CD4-positive, alpha-beta memory T cell (primary cell): Measurements from ENCODE around the gene CNIH4. TPM values are rescaled to one million over a fixed set of nuclear protein-coding genes. Genes with fewer than 3 reads are reported as not detected.

Experiments used
- CTCF ChIA-PET: fragments of 350-600 bp; sonication (Branson Sonifier 250); formaldehyde crosslinking; loops from one replicate; lab custom pipeline; 2021; ENCODE audit warnings: inconsistent platforms; ENCODE audit not compliant: partially characterized antibody; lab: Charles Lee
- POLR2A ChIA-PET: fragments of 350-600 bp; sonication (Branson Sonifier 250); formaldehyde crosslinking; loops from one replicate; lab custom pipeline; 2021; ENCODE audit not compliant: partially characterized antibody; lab: Charles Lee
- DNase-seq, 5 donors: peaks; one replicate each; pipeline versions ENCODE4 v3.0.0 to v3.0.0-alpha.2; 2020 to 2022; ENCODE audit warnings: mixed read lengths in 1 of 5
- H3K27ac ChIP-seq: one replicate; pipeline ENCODE4 v1.7.0; 2013; ENCODE audit warnings: low read depth, low read length
- H3K27me3 ChIP-seq: 2 replicates; pipeline ENCODE4 v1.7.0; 2013; ENCODE audit warnings: mild to moderate bottlenecking, low read length, moderate library complexity; ENCODE audit not compliant: insufficient read depth
- H3K36me3 ChIP-seq: 2 replicates; pipeline ENCODE4 v1.7.0; 2013; ENCODE audit warnings: mild to moderate bottlenecking, low read length, moderate library complexity; ENCODE audit not compliant: insufficient read depth
- H3K4me1 ChIP-seq: 2 replicates; pipeline ENCODE4 v1.7.0; 2013; ENCODE audit warnings: mild to moderate bottlenecking, low read length, moderate library complexity; ENCODE audit not compliant: insufficient read depth
- H3K4me3 ChIP-seq, 2 donors: one replicate each; pipeline ENCODE4 v1.7.0; 2013; ENCODE audit warnings: low read length in 2 of 2, mild to moderate bottlenecking in 1 of 2
- H3K9me3 ChIP-seq, 2 donors: one replicate each; pipeline ENCODE4 v1.7.0; 2013; ENCODE audit warnings: low read length in 2 of 2, control low read depth in 1 of 2; ENCODE audit not compliant: control insufficient read depth in 1 of 2
- H3K27ac Mint-ChIP-seq, 7 donors: one replicate each; pipeline ENCODE4 v1.8.0; 2020 to 2021; ENCODE audit warnings: mixed read lengths in 7 of 7, mild to moderate bottlenecking in 6 of 7, inconsistent platforms in 3 of 7, moderate library complexity in 3 of 7
- H3K27me3 Mint-ChIP-seq, 2 donors: one replicate each; pipeline ENCODE4 v1.8.0; 2020 to 2021; ENCODE audit warnings: mixed read lengths in 2 of 2
- H3K36me3 Mint-ChIP-seq, 2 donors: one replicate each; pipeline ENCODE4 v1.8.0; 2020 to 2021; ENCODE audit warnings: mixed read lengths in 2 of 2, inconsistent platforms in 1 of 2, mild to moderate bottlenecking in 1 of 2
- H3K4me1 Mint-ChIP-seq, 4 donors: one replicate each; pipeline ENCODE4 v1.8.0; 2020 to 2021; ENCODE audit warnings: mixed read lengths in 4 of 4, mild to moderate bottlenecking in 1 of 4
- H3K4me3 Mint-ChIP-seq, 8 donors: one replicate each; pipeline ENCODE4 v1.8.0; 2020 to 2021; ENCODE audit warnings: mixed read lengths in 8 of 8, mild to moderate bottlenecking in 7 of 8, moderate library complexity in 6 of 8, inconsistent platforms in 3 of 8
- H3K9me3 Mint-ChIP-seq, 8 donors: one replicate each; pipeline ENCODE4 v1.8.0; 2020 to 2021; ENCODE audit warnings: mixed read lengths in 8 of 8, mild to moderate bottlenecking in 5 of 8, inconsistent platforms in 3 of 8, moderate library complexity in 1 of 8
- intact Hi-C: fragments of 100-400 bp; cut with micrococcal nuclease; formaldehyde crosslinking; loops from one replicate; pipeline ENCODE4 v1.15.1; 2023
- polyA plus RNA-seq, 2 donors: library from polyadenylated mRNA; unstranded; fragments of 300-500 nt; fragmentation: Illumina TruSeq; gene quantifications; one replicate each; pipeline ENCODE4 v1.2.3, GENCODE V29; 2021
- total RNA-seq, 2 experiments: library from RNA; stranded (reverse); gene quantifications; one replicate each; pipeline ENCODE4 v1.2.3, GENCODE V29; 2021

Gene CNIH4
- total and polyA plus RNA-seq, 4 experiments from 2014 or later: 45.5 to 75.6 (median 56.8) TPM

DNA sequence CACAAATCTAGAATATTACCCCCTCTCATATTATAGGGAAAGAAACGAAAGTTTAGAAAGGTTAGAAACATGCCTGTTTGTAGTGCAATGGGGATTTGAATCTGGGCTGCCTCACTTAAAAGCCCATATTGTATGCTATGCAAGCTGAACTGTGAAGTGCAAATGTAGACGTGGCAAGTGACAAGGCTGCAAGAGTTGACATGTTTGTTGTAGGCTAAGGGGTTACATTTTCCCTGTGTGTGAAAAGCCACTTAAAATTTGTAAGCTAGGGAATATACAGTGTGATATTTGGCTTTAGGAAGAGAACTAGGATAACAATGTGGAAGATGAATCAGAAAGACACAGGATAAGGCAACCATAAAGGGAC, 48.9 kb downstream of the CNIH4 start:
- Mint-ChIP-seq H3K27ac (peak overlapping the region in 4 of 7 donors; percentile 8 to 78 (median 49)), H3K4me3 (no peak overlapping the region), H3K9me3 (no peaks in the 10 kb centered on the region), H3K4me1 (peaks cover 25 to 51% (median 37%) of the 10 kb centered on the region in 4 donors), H3K36me3 (peaks cover 39 to 75% of the 10 kb centered on the region in 2 donors), H3K27me3 (no peaks in the 10 kb centered on the region)
- intact Hi-C loops: no loop called here
- DNase-seq: no peak
- H3K4me3 ChIP-seq: no peak overlapping the region
- no peak overlapping the region for H3K27ac ChIP-seq
- H3K9me3 ChIP-seq: no peaks in the 10 kb centered on the region
- no peaks in the 10 kb centered on the region for H3K27me3 ChIP-seq
- H3K36me3 ChIP-seq: peaks cover 58% of the 10 kb centered on the region
- POLR2A ChIA-PET: interaction anchor here (1.2 kb wide), 1 partner anchor 22 kb away, joined by 3 read pairs; no protein-coding TSS in a partner anchor
- peaks cover 9% of the 10 kb centered on the region for H3K4me1 ChIP-seq
- CTCF ChIA-PET: no interaction called here

DNA sequence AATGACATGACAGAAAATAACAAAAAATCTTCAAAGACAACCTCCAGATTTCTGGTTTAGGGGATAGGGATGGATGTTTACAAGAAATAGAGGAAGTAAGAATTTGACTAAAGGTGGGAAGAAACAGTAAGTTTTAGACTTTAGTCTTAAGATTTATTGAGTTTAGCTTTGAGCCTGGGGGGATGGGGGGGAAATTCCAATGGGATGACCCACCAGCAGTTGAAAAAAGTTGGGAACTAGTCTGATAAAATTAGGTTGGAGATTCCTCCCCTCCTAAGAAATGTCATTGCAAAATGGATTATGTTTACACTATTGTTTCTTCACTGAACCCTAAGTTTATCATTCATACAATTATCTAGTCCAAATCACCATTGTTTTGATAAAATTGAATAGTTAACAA, 49.5 kb downstream of the CNIH4 start:
- H3K36me3 ChIP-seq: peaks cover 57% of the 10 kb centered on the region
- no peaks in the 10 kb centered on the region for H3K27me3 Mint-ChIP-seq
- H3K9me3 ChIP-seq: no peaks in the 10 kb centered on the region
- H3K27ac Mint-ChIP-seq: peak overlapping the region in 6 of 7 donors; percentile 8 to 90 (median 68)
- peaks cover 9% of the 10 kb centered on the region for H3K4me1 ChIP-seq
- no peak overlapping the region for H3K4me3 Mint-ChIP-seq
- no peak for DNase-seq
- H3K9me3 Mint-ChIP-seq: no peaks in the 10 kb centered on the region
- no peaks in the 10 kb centered on the region for H3K27me3 ChIP-seq
- H3K36me3 Mint-ChIP-seq: peaks cover 34 to 74% of the 10 kb centered on the region in 2 donors
- no peak overlapping the region for H3K27ac ChIP-seq
- ChIA-PET CTCF (interaction anchor here (0.6 kb wide), 1 partner anchor 51 kb away, joined by 3 read pairs; no protein-coding TSS in a partner anchor), POLR2A (interaction anchor here (1.2 kb wide), 1 partner anchor 21 kb away, joined by 3 read pairs; no protein-coding TSS in a partner anchor)
- intact Hi-C loops: no loop called here
- H3K4me1 Mint-ChIP-seq: peaks cover 25 to 46% (median 36%) of the 10 kb centered on the region in 4 donors
- no peak overlapping the region for H3K4me3 ChIP-seq

DNA sequence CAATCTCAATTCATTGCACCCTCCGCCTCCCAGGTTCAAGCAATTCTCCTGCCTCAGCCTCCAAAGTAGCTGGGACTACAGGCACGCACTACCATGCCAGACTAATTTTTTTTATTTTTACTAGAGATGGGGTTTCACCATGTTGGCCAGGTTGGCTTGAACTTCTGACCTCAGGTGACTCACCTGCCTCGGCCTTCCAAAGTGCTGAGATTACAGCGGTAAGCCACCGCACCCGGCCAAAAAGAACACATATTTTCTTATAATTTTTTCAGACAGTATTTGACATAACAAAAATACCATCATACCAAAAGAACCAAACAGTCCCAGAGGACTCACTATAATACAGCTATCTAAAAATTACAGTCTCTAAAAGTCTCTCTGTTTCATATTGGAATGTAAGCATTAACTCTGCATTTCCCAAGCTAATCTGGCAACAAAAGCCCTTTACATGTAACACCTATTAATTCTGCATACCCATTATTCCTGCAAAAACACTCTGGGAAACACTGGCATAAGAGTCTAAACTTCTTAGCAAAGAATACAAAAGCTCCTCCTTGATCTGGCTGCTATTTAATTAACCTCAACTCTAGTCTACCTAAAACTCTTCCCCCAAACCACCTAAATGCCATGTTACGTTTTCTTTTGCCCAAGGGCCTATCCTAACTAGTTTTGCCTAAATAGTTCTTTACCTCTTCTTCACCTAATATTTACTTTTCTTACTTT, 51.1 kb downstream of the CNIH4 start:
- ChIA-PET POLR2A (interaction anchor here (0.8 to 1.2 kb wide), 2 partner anchors 22 to 50 kb away, joined by 3 read pairs; no protein-coding TSS in a partner anchor), CTCF (interaction anchor here (0.6 to 0.8 kb wide), 2 partner anchors 10 to 50 kb away, joined by 3 read pairs; no protein-coding TSS in a partner anchor)
- Histone ChIP-seq H3K4me1 (peaks cover 9% of the 10 kb centered on the region), H3K27me3 (no peaks in the 10 kb centered on the region), H3K4me3 (no peak overlapping the region), H3K9me3 (no peaks in the 10 kb centered on the region), H3K27ac (no peak overlapping the region), H3K36me3 (peaks cover 56% of the 10 kb centered on the region)
- Mint-ChIP-seq H3K4me3 (no peak overlapping the region), H3K9me3 (no peaks in the 10 kb centered on the region), H3K27me3 (no peaks in the 10 kb centered on the region), H3K27ac (peak overlapping the region in 2 of 7 donors; percentile 4 to 33), H3K36me3 (peaks cover 37 to 70% of the 10 kb centered on the region in 2 donors), H3K4me1 (peaks cover 27 to 46% (median 36%) of the 10 kb centered on the region in 4 donors)
- DNase-seq: no peak
- intact Hi-C loops: no loop called here

DNA sequence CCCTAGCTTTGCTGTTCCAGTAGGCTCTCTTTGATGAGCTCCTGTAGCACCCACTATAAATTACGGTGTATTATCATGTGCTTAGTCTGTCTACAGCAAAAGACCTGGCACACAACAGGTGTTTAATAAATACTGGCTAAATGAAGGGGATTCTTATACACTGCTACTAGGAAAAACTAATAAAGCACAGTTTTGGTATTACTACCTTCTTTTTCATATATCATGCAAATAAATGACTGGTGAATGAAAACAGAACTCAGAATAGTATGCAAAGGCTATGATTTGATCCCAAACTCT, 51.6 kb downstream of the CNIH4 start:
- Histone ChIP-seq H3K4me3 (no peak overlapping the region), H3K4me1 (peaks cover 9% of the 10 kb centered on the region), H3K27me3 (no peaks in the 10 kb centered on the region), H3K27ac (no peak overlapping the region), H3K36me3 (peaks cover 54% of the 10 kb centered on the region), H3K9me3 (no peaks in the 10 kb centered on the region)
- no peaks in the 10 kb centered on the region for H3K9me3 Mint-ChIP-seq
- DNase-seq: no peak
- H3K4me3 Mint-ChIP-seq: no peak overlapping the region
- no peak overlapping the region for H3K27ac Mint-ChIP-seq
- ChIA-PET POLR2A (interaction anchor here (0.8 to 1.2 kb wide), 2 partner anchors 22 to 49 kb away, joined by 3 read pairs; no protein-coding TSS in a partner anchor), CTCF (interaction anchor here (0.8 kb wide), 1 partner anchor 10 kb away, joined by 3 read pairs; no protein-coding TSS in a partner anchor)
- H3K27me3 Mint-ChIP-seq: no peaks in the 10 kb centered on the region
- intact Hi-C loops: no loop called here
- H3K4me1 Mint-ChIP-seq: peaks cover 27 to 46% (median 35%) of the 10 kb centered on the region in 4 donors
- peaks cover 37 to 66% of the 10 kb centered on the region in 2 donors for H3K36me3 Mint-ChIP-seq

DNA sequence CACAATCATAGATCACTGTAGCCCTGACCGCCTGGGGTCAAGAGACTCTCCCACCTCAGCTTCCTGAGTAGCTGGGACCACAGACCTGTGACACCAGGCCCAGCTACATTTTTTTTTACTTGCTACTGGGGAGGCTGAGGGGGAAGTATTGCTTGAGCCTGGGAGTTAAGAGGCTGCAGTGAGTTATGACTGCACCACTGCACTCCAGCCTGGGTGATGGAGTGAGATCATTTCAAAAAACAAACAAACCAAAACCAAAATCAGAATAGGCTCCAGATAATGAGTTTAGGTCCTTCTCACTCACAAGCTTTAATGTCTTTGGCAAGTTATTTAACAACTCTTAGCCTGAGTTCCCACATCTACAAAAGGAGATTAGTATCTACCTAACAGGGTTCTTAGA, 55.1 kb downstream of the CNIH4 start:
- H3K4me1 Mint-ChIP-seq: peaks cover 16 to 34% (median 24%) of the 10 kb centered on the region in 4 donors
- H3K36me3 ChIP-seq: peaks cover 31% of the 10 kb centered on the region
- H3K27ac Mint-ChIP-seq: peak overlapping the region in 3 of 7 donors; percentile 21 to 73 (median 70)
- no peaks in the 10 kb centered on the region for H3K9me3 ChIP-seq
- no peak overlapping the region for H3K4me3 Mint-ChIP-seq
- peaks cover 0 to 1% (median 0%) of the 10 kb centered on the region in 8 donors for H3K9me3 Mint-ChIP-seq
- H3K27me3 ChIP-seq: no peaks in the 10 kb centered on the region
- no peaks in the 10 kb centered on the region for H3K27me3 Mint-ChIP-seq
- POLR2A ChIA-PET: interaction anchor here (1.1 to 1.8 kb wide), 2 partner anchors 10 to 32 kb away, joined by 3 to 5 read pairs; no protein-coding TSS in a partner anchor
- intact Hi-C loops: loop anchor here (2.0 kb wide), 1 partner anchor 13 kb away; no protein-coding TSS in a partner anchor
- no peak overlapping the region for H3K4me3 ChIP-seq
- DNase-seq: no peak
- peaks cover 27 to 54% of the 10 kb centered on the region in 2 donors for H3K36me3 Mint-ChIP-seq
- CTCF ChIA-PET: interaction anchor here (0.9 to 1.1 kb wide), 3 partner anchors 18 to 47 kb away, joined by 3 read pairs; no protein-coding TSS in a partner anchor
- no peak overlapping the region for H3K27ac ChIP-seq
- H3K4me1 ChIP-seq: peaks cover 9% of the 10 kb centered on the region

DNA sequence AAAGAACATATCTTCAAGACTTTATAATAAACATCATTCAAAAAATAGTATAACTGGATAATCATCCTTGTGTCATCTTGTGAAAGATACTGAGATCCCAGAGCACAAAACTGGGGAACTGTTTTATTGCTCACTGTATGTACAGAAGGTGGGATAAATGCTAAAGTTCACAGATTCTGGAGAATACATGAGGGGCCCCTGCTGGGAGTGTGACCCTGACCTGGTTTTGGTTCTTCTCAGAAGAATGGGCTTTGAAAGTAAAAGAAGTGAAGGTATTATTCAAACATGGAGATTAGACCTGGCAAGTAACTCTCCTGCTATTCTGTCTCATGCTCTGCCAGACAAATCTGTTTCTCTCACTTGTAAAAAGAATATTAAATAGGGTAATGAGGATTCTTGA, 63.4 kb downstream of the CNIH4 start:
- Mint-ChIP-seq H3K4me3 (no peak overlapping the region), H3K27ac (peak overlapping the region in 1 of 7 donors; percentile 42), H3K4me1 (peaks cover 15 to 36% (median 29%) of the 10 kb centered on the region in 4 donors), H3K9me3 (no peaks in the 10 kb centered on the region), H3K27me3 (no peaks in the 10 kb centered on the region), H3K36me3 (peaks cover 65 to 84% of the 10 kb centered on the region in 2 donors)
- H3K9me3 ChIP-seq: no peaks in the 10 kb centered on the region
- peaks cover 73% of the 10 kb centered on the region for H3K36me3 ChIP-seq
- intact Hi-C loops: no loop called here
- no peak overlapping the region for H3K27ac ChIP-seq
- peaks cover 7% of the 10 kb centered on the region for H3K4me1 ChIP-seq
- H3K27me3 ChIP-seq: no peaks in the 10 kb centered on the region
- H3K4me3 ChIP-seq: no peak overlapping the region
- DNase-seq: no peak
- POLR2A ChIA-PET: interaction anchor here (0.9 kb wide), 1 partner anchor 37 kb away, joined by 4 read pairs; no protein-coding TSS in a partner anchor
- CTCF ChIA-PET: no interaction called here
